CD4-positive, alpha-beta T cell treated with Interleukin-21 for 1 hour (primary cell): Measurements from ENCODE around the gene CEP68.

ENCODE experiments used
- DNase-seq: peaks from one replicate; pipeline ENCODE4 v3.0.0-alpha.2; 2020

The CEP68 gene

DNA sequence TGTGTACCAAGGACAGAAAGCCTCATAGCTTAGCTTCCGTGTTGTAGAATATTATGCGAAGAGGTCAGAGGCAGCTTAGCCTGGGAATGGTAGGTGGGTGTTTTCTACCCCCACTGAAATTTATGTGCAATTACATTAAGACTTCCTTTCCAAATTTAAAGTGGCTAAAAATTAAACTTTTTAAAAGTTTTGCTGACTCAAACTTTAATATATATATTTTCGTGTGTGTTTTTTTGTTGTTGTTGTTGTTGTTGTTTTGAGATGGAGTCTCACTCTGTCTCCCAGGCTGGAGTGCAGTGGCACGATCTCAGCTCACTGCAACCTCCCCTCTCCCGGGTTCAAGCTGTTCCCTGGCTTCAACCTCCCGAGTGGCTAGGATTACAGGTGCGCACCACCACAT lies 77.9 kb downstream of the CEP68 start:
- DNase-seq, result no peak

- DNase-seq, result no peak
Observed at GRCh38 chr2:65136253-65136652, 80.0 kb downstream of the CEP68 start.
